Naive thymus-derived CD4-positive, alpha-beta T cell (primary cell): Measurements from ENCODE around the gene SAXO2. TPM values are rescaled to one million over a fixed set of nuclear protein-coding genes. Genes with fewer than 3 reads are reported as not detected.
"Not testable (repeated sequence)": the region's sequence is repeated elsewhere in the genome, so short reads cannot be mapped to it uniquely, and the experiment has no call there.

Source experiments
- ATAC-seq: fragments of 150-1000 bp; cut with Tn5 transposase; 2 replicates; pipeline ENCODE4 v1.10.0; 2021; ENCODE audit warnings: mild to moderate bottlenecking, moderate library complexity
- CTCF ChIA-PET: fragments of 350-600 bp; sonication (Branson Sonifier 250); formaldehyde crosslinking; loops from one replicate; lab custom pipeline; 2021; ENCODE audit warnings: antibody characterized with exemption; lab: Charles Lee
- POLR2A ChIA-PET: fragments of 350-600 bp; sonication (Branson Sonifier 250); formaldehyde crosslinking; loops from one replicate; lab custom pipeline; 2021; ENCODE audit warnings: antibody characterized with exemption, inconsistent platforms; lab: Charles Lee
- DNase-seq, 9 donors: peaks; one replicate each; pipeline versions ENCODE4 v3.0.0 to v3.0.0-alpha.2; 2020 to 2022; ENCODE audit warnings: mixed read lengths in 1 of 9
- H3K27ac ChIP-seq: one replicate; pipeline ENCODE4 v1.7.0; 2013; ENCODE audit warnings: mild to moderate bottlenecking, low read depth, low read length, moderate library complexity
- H3K27me3 ChIP-seq, 2 donors: one replicate each; pipeline ENCODE4 v1.7.0; 2013; ENCODE audit warnings: low read length in 2 of 2, mild to moderate bottlenecking in 2 of 2, moderate library complexity in 2 of 2; ENCODE audit not compliant: control insufficient read depth in 2 of 2, insufficient read depth in 2 of 2
- H3K36me3 ChIP-seq, 3 experiments: 1 replicate in 2 of 3; 2 replicates in 1 of 3; pipeline ENCODE4 v1.7.0; 2013; ENCODE audit warnings: low read length in 3 of 3, mild to moderate bottlenecking in 3 of 3, moderate library complexity in 1 of 3; ENCODE audit not compliant: insufficient read depth in 3 of 3, control insufficient read depth in 2 of 3
- H3K4me1 ChIP-seq, 2 donors: one replicate each; pipeline ENCODE4 v1.7.0; 2013; ENCODE audit warnings: low read length in 2 of 2, mild to moderate bottlenecking in 2 of 2, moderate library complexity in 1 of 2; ENCODE audit not compliant: control insufficient read depth in 2 of 2, insufficient read depth in 2 of 2
- H3K4me3 ChIP-seq: 2 replicates; pipeline ENCODE4 v1.7.0; 2013; ENCODE audit warnings: mild to moderate bottlenecking, low read length
- H3K9me3 ChIP-seq, 3 experiments: 1 replicate in 2 of 3; 2 replicates in 1 of 3; pipeline ENCODE4 v1.7.0; 2013; ENCODE audit warnings: low read length in 3 of 3; ENCODE audit not compliant: control insufficient read depth in 2 of 3
- H3K27ac Mint-ChIP-seq, 9 donors: one replicate each; pipeline ENCODE4 v1.8.0; 2020 to 2022; ENCODE audit warnings: mixed read lengths in 9 of 9, mild to moderate bottlenecking in 8 of 9, moderate library complexity in 5 of 9, inconsistent platforms in 2 of 9
- H3K27me3 Mint-ChIP-seq, 5 donors: one replicate each; pipeline ENCODE4 v1.8.0; 2021 to 2022; ENCODE audit warnings: mixed read lengths in 5 of 5, mild to moderate bottlenecking in 1 of 5
- H3K36me3 Mint-ChIP-seq, 5 donors: one replicate each; pipeline ENCODE4 v1.8.0; 2020 to 2022; ENCODE audit warnings: mixed read lengths in 5 of 5, mild to moderate bottlenecking in 3 of 5, inconsistent platforms in 1 of 5
- H3K4me1 Mint-ChIP-seq, 7 donors: one replicate each; pipeline ENCODE4 v1.8.0; 2020 to 2022; ENCODE audit warnings: mixed read lengths in 7 of 7, mild to moderate bottlenecking in 3 of 7, inconsistent platforms in 1 of 7
- H3K4me3 Mint-ChIP-seq, 10 donors: one replicate each; pipeline ENCODE4 v1.8.0; 2020 to 2022; ENCODE audit warnings: mild to moderate bottlenecking in 10 of 10, mixed read lengths in 10 of 10, moderate library complexity in 6 of 10, inconsistent platforms in 2 of 10
- H3K9me3 Mint-ChIP-seq, 11 donors: one replicate each; pipeline ENCODE4 v1.8.0; 2020 to 2022; ENCODE audit warnings: mixed read lengths in 11 of 11, mild to moderate bottlenecking in 4 of 11, inconsistent platforms in 1 of 11, moderate library complexity in 1 of 11
- intact Hi-C, 2 donors: fragments of 100-400 bp; cut with micrococcal nuclease; formaldehyde crosslinking; loops; one replicate each; pipeline ENCODE4 v1.15.1; 2023
- polyA plus RNA-seq, 2 donors: library from polyadenylated mRNA; unstranded; fragments of 300-500 nt; fragmentation: Illumina TruSeq; gene quantifications; one replicate each; pipeline ENCODE4 v1.2.3, GENCODE V29; 2021
- total RNA-seq, 6 experiments: library from RNA in 5 of 6; stranded (reverse) in 5 of 6; gene quantifications; 1 replicate in 5 of 6; 2 replicates in 1 of 6; pipeline ENCODE4 v1.2.3 and lab custom pipeline; 2021 to 2026

SAXO2 gene
- total and polyA plus RNA-seq, 7 experiments from 2014 or later: 0.25 to 6.4 (median 1.6) TPM; not detected in 2

DNA sequence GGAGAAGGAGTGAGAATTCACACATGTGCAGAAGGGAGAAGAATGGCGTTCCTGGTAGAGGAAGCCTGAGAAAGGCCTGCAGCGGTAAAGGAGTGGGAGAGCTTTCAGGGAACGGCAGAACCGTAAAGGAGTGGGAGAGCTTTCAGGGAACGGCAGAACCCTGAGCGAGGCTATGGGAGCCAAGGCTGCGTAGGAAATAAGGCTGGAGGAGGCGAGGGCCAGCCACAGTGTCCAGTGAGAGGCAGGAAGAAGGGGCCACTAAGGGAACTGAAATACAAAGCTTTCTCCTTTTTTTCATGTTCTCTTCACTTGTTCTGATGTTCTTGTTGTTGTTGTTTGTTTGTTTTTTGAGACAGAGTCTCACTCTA, 45.1 kb downstream of the SAXO2 start:
- no peak for ATAC-seq
- H3K27ac Mint-ChIP-seq: no peak overlapping the region
- no peak overlapping the region for H3K4me3 ChIP-seq

DNA sequence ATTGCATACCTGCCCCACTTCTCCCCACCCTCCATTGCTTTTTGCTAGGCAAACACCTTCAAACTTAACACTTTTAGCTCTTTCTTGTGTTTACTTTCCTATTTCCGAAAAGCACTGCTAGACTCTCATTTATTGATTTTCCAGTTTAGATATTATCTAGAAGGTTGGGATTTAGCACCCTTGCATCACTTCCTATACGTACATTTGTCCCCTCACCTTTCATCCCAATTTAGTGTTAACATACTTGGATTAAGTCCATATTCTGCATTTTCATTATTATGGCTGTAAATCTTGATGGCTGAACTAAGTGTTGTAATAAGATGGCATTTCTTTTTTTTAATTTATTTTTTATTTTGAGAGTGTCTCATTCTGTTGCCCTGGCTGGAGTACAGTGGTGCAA, 47.2 kb downstream of the SAXO2 start:
- peaks cover 0 to 8% (median 0%) of the 10 kb centered on the region in 7 donors for H3K4me1 Mint-ChIP-seq
- ChIA-PET POLR2A (no interaction called here), CTCF (interaction anchor here (0.6 kb wide), 1 partner anchor 47 kb away, joined by 3 read pairs; the partner anchor contains the start of genes EFL1 and SAXO2)
- no peak overlapping the region for H3K4me3 ChIP-seq
- H3K27ac Mint-ChIP-seq: no peak overlapping the region
- H3K27me3 Mint-ChIP-seq: peaks cover 0 to 16% (median 0%) of the 10 kb centered on the region in 5 donors
- DNase-seq: no peak
- no peak overlapping the region for H3K27ac ChIP-seq
- H3K27me3 ChIP-seq: no peaks in the 10 kb centered on the region
- intact Hi-C loops: no loop called here
- peaks cover 0 to 18% (median 7%) of the 10 kb centered on the region in 5 donors for H3K36me3 Mint-ChIP-seq
- no peaks in the 10 kb centered on the region for H3K9me3 ChIP-seq
- H3K9me3 Mint-ChIP-seq: peaks cover 0 to 12% (median 5%) of the 10 kb centered on the region in 11 donors
- no peak overlapping the region for H3K4me3 Mint-ChIP-seq
- H3K36me3 ChIP-seq: no peaks in the 10 kb centered on the region
- no peaks in the 10 kb centered on the region for H3K4me1 ChIP-seq
- no peak for ATAC-seq

More for the DNA sequence above, 45.1 kb downstream of the SAXO2 start:
- POLR2A ChIA-PET: interaction anchor here (0.7 kb wide), 1 partner anchor 12 kb away, joined by 3 read pairs; no protein-coding TSS in a partner anchor
- CTCF ChIA-PET: no interaction called here
- H3K36me3 ChIP-seq: no peaks in the 10 kb centered on the region
- no peaks in the 10 kb centered on the region for H3K4me1 ChIP-seq
- H3K27me3 ChIP-seq: no peaks in the 10 kb centered on the region
- peaks cover 0 to 16% (median 0%) of the 10 kb centered on the region in 5 donors for H3K27me3 Mint-ChIP-seq
- DNase-seq: no peak
- no peaks in the 10 kb centered on the region for H3K9me3 ChIP-seq
- peaks cover 0 to 21% (median 7%) of the 10 kb centered on the region in 5 donors for H3K36me3 Mint-ChIP-seq
- peaks cover 0 to 12% (median 5%) of the 10 kb centered on the region in 11 donors for H3K9me3 Mint-ChIP-seq
- H3K27ac ChIP-seq: no peak overlapping the region
- intact Hi-C loops: no loop called here
- H3K4me1 Mint-ChIP-seq: peaks cover 0 to 9% (median 4%) of the 10 kb centered on the region in 7 donors
- no peak overlapping the region for H3K4me3 Mint-ChIP-seq

DNA sequence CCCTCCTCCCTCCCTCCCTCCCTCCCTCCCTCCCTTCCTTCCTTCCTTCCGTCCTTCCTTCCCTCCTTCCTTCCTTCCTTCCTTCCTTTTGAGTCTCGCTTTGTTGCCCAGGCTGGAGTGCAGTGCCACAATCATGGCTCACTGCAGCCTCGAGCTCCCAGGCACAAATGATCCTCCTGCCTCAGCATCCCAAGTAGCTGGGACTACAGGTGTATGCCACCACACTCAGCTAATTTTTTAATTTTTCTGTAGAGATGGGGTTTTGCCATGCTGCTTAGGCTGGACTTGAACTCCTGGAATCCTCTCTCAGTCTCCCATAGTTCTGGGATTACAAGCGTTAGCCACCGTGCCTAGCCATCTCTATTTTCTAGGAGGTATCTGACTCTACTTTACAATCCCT, 48.7 kb downstream of the SAXO2 start:
- intact Hi-C loops, H3K9me3 ChIP-seq, H3K4me3 ChIP-seq, CTCF ChIA-PET, H3K4me3 Mint-ChIP-seq, DNase-seq, H3K27ac ChIP-seq, H3K27ac Mint-ChIP-seq, H3K36me3 ChIP-seq, ATAC-seq, POLR2A ChIA-PET, H3K4me1 Mint-ChIP-seq, H3K4me1 ChIP-seq, H3K27me3 ChIP-seq: not testable (repeated sequence)
- Mint-ChIP-seq H3K36me3 (peaks cover 0 to 18% (median 7%) of the 10 kb centered on the region in 5 donors), H3K27me3 (peaks cover 0 to 16% (median 0%) of the 10 kb centered on the region in 5 donors), H3K9me3 (peaks cover 0 to 12% (median 5%) of the 10 kb centered on the region in 11 donors)

DNA sequence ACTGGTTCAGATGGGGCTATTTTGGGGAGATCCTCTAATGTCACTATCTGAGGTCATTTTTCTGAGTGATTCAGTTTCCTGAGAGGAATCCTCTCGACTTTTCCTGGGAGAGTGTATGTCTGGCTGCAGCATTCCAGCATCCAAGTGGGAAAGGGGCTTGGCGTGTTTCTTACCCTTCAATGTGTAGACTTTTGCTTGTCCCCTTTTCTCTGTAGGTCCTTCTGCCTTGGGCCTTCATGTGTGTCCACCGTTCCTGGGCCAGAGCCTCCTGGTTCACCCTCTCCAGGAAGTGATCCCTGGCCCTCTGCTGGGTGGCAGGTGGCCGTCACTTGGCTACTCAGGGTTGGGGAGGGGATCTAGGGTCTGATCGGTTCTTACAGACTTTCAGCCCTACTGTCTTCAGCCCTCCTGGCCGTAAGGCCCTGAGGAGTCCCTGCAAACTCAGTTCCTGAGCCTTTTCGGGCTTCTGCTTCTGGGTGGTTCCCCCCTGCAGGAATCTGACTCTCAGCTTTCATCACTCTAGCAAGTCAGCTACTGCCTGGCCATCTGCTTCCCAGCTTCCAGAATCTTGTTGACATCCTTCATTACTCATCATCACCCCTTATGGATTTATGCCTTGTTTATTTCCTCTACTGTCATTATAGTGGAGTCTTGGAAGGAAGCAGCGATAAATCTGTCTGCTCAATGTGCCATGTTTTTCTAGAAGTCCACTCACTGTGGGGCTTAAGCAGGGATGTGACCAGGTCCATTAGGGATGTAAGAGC, 50.1 kb downstream of the SAXO2 start:
- peaks cover 0 to 12% (median 5%) of the 10 kb centered on the region in 11 donors for H3K9me3 Mint-ChIP-seq
- H3K4me1 Mint-ChIP-seq: peaks cover 0 to 2% (median 0%) of the 10 kb centered on the region in 7 donors
- H3K4me3 Mint-ChIP-seq: no peak overlapping the region
- DNase-seq (no peak), ATAC-seq (no peak)
- Histone ChIP-seq H3K27me3 (no peaks in the 10 kb centered on the region), H3K36me3 (no peaks in the 10 kb centered on the region), H3K4me1 (no peaks in the 10 kb centered on the region), H3K27ac (no peak overlapping the region), H3K4me3 (no peak overlapping the region), H3K9me3 (no peaks in the 10 kb centered on the region)
- peaks cover 0 to 16% (median 0%) of the 10 kb centered on the region in 5 donors for H3K27me3 Mint-ChIP-seq
- ChIA-PET POLR2A (no interaction called here), CTCF (no interaction called here)
- intact Hi-C loops: no loop called here
- H3K27ac Mint-ChIP-seq: no peak overlapping the region
- H3K36me3 Mint-ChIP-seq: peaks cover 0 to 13% (median 7%) of the 10 kb centered on the region in 5 donors

DNA sequence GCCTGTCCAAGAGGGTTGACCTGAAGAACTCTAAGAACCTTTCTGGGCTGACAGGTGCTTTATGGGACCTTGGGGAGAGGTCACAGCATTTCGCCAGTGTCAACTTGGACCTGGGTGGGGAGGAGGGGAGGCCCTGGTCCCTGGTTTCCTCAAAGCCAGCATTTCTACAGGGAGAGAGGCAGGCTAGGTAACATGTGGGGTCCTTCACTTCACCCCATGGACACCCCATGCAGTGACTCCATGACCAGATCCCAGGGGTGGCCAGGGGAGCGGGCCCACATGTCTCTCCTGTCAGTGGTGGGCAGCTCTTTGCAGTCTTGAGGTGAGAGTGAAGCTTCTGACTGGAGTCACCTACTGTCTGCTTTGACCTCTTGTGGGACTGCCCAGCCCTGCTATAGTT, 50.8 kb downstream of the SAXO2 start:
- H3K4me3 ChIP-seq: no peak overlapping the region
- H3K27me3 ChIP-seq: no peaks in the 10 kb centered on the region
- DNase-seq: no peak
- Mint-ChIP-seq H3K4me1 (peaks cover 0 to 2% (median 0%) of the 10 kb centered on the region in 7 donors), H3K27me3 (peaks cover 0 to 16% (median 0%) of the 10 kb centered on the region in 5 donors), H3K27ac (peak overlapping the region in 1 of 9 donors; percentile 59), H3K4me3 (no peak overlapping the region), H3K9me3 (peaks cover 0 to 12% (median 5%) of the 10 kb centered on the region in 11 donors), H3K36me3 (peaks cover 0 to 13% (median 7%) of the 10 kb centered on the region in 5 donors)
- intact Hi-C loops: no loop called here
- ChIA-PET CTCF (no interaction called here), POLR2A (no interaction called here)
- no peak for ATAC-seq
- H3K9me3 ChIP-seq: no peaks in the 10 kb centered on the region
- no peak overlapping the region for H3K27ac ChIP-seq
- no peaks in the 10 kb centered on the region for H3K36me3 ChIP-seq
- H3K4me1 ChIP-seq: no peaks in the 10 kb centered on the region

DNA sequence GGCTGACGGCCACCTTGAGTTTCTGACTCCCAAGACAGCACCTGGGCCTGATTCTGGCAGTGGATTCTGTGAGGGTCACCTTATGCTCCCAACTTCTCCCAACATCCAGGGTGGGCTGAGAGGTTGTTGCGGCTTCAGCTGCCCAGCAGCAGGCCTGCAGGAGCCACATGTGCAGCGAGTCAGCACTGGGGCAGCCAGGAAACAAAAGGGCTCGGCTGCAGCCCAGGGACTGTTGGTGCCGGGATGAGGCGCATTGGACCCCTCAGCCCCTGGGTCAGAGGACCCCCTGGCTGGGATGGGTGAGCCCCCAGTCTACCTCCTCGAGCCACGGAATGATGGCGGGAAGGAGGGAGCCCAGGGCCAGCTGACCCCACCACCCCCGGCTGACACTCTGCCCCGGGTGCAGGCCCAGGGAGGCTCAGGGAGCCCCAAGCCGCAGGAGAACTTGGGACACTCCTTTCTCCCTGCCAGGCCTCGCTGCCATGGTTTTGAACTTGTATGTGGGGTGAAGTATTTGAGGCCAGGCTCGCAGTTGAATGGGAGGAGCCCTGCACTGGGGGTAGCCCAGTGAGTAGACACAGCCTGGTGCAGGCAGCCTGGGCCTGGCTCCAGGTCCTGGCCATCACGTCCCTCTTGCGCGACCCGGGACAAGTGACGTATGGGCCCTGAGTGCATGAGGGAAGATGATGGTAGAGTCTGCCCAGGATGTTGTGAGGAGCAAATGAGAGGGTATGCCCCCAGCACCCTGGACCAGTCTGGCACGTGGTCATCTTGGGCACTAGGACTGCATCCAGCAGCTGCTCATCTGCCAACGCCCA, 51.5 kb downstream of the SAXO2 start:
- H3K4me1 ChIP-seq, POLR2A ChIA-PET, ATAC-seq, intact Hi-C loops, DNase-seq, H3K4me3 ChIP-seq, H3K27ac Mint-ChIP-seq, H3K27ac ChIP-seq, H3K27me3 ChIP-seq, H3K9me3 ChIP-seq, CTCF ChIA-PET, H3K36me3 ChIP-seq, H3K4me3 Mint-ChIP-seq, H3K4me1 Mint-ChIP-seq: not testable (repeated sequence)
- Mint-ChIP-seq H3K27me3 (peaks cover 0 to 14% (median 0%) of the 10 kb centered on the region in 5 donors), H3K9me3 (peaks cover 0 to 12% (median 5%) of the 10 kb centered on the region in 11 donors), H3K36me3 (peaks cover 0 to 13% (median 7%) of the 10 kb centered on the region in 5 donors)
